Peyer's patch (tissue), 4 donors: ENCODE measurements around the gene ZNF432. TPM values are rescaled to one million over a fixed set of nuclear protein-coding genes. Genes with fewer than 3 reads are reported as not detected.

Source experiments
- DNase-seq, 3 donors: peaks; one replicate each; pipeline ENCODE4 v3.0.0-alpha.2; 2017 to 2019
- H3K27ac ChIP-seq, 4 donors: fragments of 200-600 bp; sonication (generic); one replicate each; pipeline ENCODE4 v1.5.1; 2016 to 2019
- H3K27me3 ChIP-seq, 2 donors: fragments of 200-600 bp; sonication (generic); one replicate each; pipeline ENCODE4 v1.5.1; 2019
- H3K36me3 ChIP-seq, 3 donors: fragments of 200-600 bp; sonication (generic); one replicate each; pipeline ENCODE4 v1.5.1; 2016 to 2019
- H3K4me1 ChIP-seq, 4 donors: fragments of 200-600 bp; sonication (generic); one replicate each; pipeline ENCODE4 v1.5.1; 2016 to 2019
- H3K4me3 ChIP-seq, 4 donors: fragments of 200-600 bp; sonication (generic); 1 replicate in 3 of 4; 2 replicates in 1 of 4; pipeline ENCODE4 v1.5.1; 2016 to 2019; ENCODE audit warnings: mild to moderate bottlenecking in 1 of 4
- H3K9me3 ChIP-seq, 4 donors: fragments of 200-600 bp; sonication (generic); one replicate each; pipeline ENCODE4 v1.5.1; 2016 to 2019; ENCODE audit warnings: mild to moderate bottlenecking in 1 of 4
- POLR2A ChIP-seq, 2 donors: fragments of 450-650 bp; IDR thresholded peaks; one replicate each; pipeline ENCODE4 v1.5.1; 2017; ENCODE audit warnings: antibody characterized with exemption in 2 of 2, mild to moderate bottlenecking in 2 of 2, moderate library complexity in 2 of 2
- total RNA-seq, 4 donors: library from RNA; depleted of rRNA; stranded (reverse); fragments of >200 nt; gene quantifications; one replicate each; pipeline ENCODE4 v1.1.0, GENCODE V29; 2016
- TF ChIP-seq, protein P1 (sequence below), 6 experiments: fragments of 450-650 bp in 4 of 6; fragments of 200-600 bp in 2 of 6; sonication (generic) in 1 of 6; IDR thresholded peaks; one replicate each; pipeline ENCODE4 v1.5.1; 2017 to 2019; ENCODE audit warnings: antibody characterized with exemption in 6 of 6, mild to moderate bottlenecking in 3 of 6, moderate library complexity in 1 of 6

Gene ZNF432
- total RNA-seq, 4 donors from 2014 or later: 5.8 to 19.0 (median 12.0) TPM

DNA sequence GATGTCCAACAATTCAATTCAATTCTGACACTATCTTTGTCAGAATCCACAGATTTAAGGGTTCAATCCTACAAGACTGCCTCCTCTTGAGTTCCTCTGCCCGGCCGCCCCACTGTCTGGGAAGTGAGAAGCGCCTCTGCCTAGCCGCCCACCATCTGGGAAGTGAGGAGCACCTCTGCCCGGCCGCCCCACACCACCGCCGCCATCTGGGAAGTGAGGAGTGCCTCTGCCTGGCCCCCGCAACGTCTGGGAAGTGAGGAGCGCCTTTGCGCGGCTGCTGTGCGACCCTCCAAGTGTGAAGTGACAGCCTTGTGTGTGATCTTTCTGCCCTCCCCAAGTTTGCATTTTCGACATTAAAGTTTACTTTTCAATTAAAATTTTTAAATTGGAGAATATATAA, 26.4 kb downstream of the ZNF432 start:
- TF ChIP-seq, protein P1, sequence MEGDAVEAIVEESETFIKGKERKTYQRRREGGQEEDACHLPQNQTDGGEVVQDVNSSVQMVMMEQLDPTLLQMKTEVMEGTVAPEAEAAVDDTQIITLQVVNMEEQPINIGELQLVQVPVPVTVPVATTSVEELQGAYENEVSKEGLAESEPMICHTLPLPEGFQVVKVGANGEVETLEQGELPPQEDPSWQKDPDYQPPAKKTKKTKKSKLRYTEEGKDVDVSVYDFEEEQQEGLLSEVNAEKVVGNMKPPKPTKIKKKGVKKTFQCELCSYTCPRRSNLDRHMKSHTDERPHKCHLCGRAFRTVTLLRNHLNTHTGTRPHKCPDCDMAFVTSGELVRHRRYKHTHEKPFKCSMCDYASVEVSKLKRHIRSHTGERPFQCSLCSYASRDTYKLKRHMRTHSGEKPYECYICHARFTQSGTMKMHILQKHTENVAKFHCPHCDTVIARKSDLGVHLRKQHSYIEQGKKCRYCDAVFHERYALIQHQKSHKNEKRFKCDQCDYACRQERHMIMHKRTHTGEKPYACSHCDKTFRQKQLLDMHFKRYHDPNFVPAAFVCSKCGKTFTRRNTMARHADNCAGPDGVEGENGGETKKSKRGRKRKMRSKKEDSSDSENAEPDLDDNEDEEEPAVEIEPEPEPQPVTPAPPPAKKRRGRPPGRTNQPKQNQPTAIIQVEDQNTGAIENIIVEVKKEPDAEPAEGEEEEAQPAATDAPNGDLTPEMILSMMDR (IDR thresholded peaks at IDR 0.05): no peak
- no peak for TF ChIP-seq POLR2A (IDR thresholded peaks at IDR 0.05)
- Histone ChIP-seq H3K27ac (no peak overlapping the region), H3K4me1 (peaks cover 0 to 2% (median 0%) of the 10 kb centered on the region in 4 donors), H3K9me3 (peaks cover 0 to 87% (median 28%) of the 10 kb centered on the region in 4 donors), H3K4me3 (no peak overlapping the region), H3K27me3 (no peaks in the 10 kb centered on the region), H3K36me3 (peaks cover 0 to 93% (median 9%) of the 10 kb centered on the region in 3 donors)
- no peak for DNase-seq

- DNase-seq: no peak
- no peak overlapping the region for H3K27ac ChIP-seq
- H3K36me3 ChIP-seq: peaks cover 8 to 100% (median 18%) of the 10 kb centered on the region in 3 donors
- no peaks in the 10 kb centered on the region for H3K4me1 ChIP-seq
- peaks cover 0 to 95% (median 29%) of the 10 kb centered on the region in 4 donors for H3K9me3 ChIP-seq
- TF ChIP-seq POLR2A (IDR thresholded peaks at IDR 0.05): no peak
- TF ChIP-seq, protein P1 (IDR thresholded peaks at IDR 0.05): no peak
- H3K4me3 ChIP-seq: no peak overlapping the region
- no peaks in the 10 kb centered on the region for H3K27me3 ChIP-seq
Measured at GRCh38 chr19:52020506-52020905, 28.1 kb downstream of the ZNF432 start.

DNA sequence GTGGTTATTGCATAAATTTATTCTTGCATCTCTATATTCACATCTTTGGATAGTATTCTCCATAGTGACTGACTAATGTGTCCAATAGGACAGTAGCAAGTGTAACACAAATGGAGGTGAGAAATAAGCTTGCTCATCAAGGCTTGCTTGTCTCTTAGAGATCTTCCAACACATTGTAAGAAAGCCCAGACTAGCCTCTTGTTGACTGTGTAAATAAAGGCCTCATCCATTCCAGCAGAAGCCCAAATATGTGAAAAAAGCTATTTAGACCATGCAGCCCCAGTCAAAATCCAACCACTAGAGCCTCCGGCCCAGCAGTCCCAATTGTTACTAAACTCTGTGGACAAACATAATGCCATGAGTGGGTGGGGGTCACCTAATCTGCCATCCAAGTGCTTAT, 38.0 kb downstream of the ZNF432 start:
- no peak for TF ChIP-seq POLR2A (IDR thresholded peaks at IDR 0.05)
- TF ChIP-seq, protein P1 (IDR thresholded peaks at IDR 0.05): no peak
- peaks cover 0 to 2% (median 0%) of the 10 kb centered on the region in 3 donors for H3K36me3 ChIP-seq
- peaks cover 0 to 25% (median 0%) of the 10 kb centered on the region in 4 donors for H3K9me3 ChIP-seq

DNA sequence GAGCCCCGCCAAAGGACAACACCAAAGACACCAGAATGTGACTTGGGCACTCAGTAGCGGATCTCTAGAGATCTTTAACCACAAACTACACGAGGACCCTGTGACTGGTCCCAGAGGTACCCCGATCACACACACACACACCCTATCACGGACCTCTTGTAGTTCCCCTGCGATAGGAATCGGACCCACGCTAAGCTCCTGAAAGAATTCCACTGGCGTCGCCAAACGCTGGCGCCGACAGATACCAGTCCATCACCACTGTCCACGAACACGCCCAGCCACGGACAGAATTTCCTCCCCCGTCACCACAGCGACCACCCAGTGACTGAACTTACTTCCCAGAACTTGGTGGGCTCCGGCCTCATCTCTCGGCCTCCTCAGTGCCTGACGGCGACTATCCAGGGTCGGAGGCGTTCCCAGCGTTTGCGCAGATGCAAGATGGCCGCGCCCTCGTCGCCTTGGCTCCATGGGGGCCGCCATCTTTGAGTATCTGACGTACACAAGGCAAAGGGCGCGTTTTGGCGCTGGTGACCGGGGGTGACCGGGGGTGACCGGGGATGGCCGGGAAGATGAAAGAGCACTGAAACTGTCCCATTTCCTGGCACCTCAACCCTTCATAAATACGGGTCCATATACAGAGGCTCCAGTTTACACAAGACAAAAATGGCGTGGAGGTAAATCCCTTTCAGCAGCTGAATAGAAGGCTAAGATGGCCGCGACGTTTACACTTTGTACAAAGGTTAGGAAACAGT, 40.7 kb downstream of the ZNF432 start, which contains the start of gene ZNF615:
Gene ZNF615 (minus strand): TSS at position 406 of the 752 bp plus-strand sequence. CDS start 4,500 bp downstream, outside the sequence.
- TF ChIP-seq, protein P1 (IDR thresholded peaks at IDR 0.05): no peak
- TF ChIP-seq POLR2A (IDR thresholded peaks at IDR 0.05): peak in 1 of 2 donors; percentile 31

More for the DNA sequence above, 38.0 kb downstream of the ZNF432 start:
- Histone ChIP-seq H3K27ac (no peak overlapping the region), H3K4me3 (no peak overlapping the region), H3K27me3 (no peaks in the 10 kb centered on the region), H3K4me1 (peaks cover 0 to 5% (median 2%) of the 10 kb centered on the region in 4 donors)
- DNase-seq: no peak

DNA sequence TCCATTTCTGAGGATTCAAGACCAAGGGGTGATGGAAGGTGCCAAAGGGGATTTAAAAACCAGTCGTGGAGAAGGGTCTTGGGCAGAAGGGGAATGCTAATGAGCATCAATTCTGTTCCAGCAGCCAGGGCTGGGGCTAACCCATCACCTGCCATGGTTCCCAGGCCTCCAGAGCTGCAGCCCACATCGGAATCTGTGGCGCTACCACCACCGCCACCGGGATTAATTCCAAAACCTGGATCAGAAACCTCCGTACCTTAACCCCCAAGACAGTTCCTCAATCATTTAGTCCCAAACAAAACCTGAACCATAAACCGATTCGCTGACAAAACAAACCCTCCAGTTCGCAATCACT, 41.2 kb downstream of the ZNF432 start:
- H3K4me1 ChIP-seq: peaks cover 0 to 5% (median 2%) of the 10 kb centered on the region in 4 donors
- peak overlapping the region; percentile 78 to 88 (median 85) for H3K27ac ChIP-seq
- peaks cover 0 to 23% (median 0%) of the 10 kb centered on the region in 3 donors for H3K36me3 ChIP-seq
- H3K27me3 ChIP-seq: no peaks in the 10 kb centered on the region
- H3K4me3 ChIP-seq: peak overlapping the region; percentile 57 to 96 (median 71)
- peaks cover 0 to 15% (median under 1%) of the 10 kb centered on the region in 4 donors for H3K9me3 ChIP-seq
- no peak for DNase-seq
- TF ChIP-seq, protein P1 (IDR thresholded peaks at IDR 0.05): no peak

More for the DNA sequence above, 40.7 kb downstream of the ZNF432 start, which contains the start of gene ZNF615:
- Histone ChIP-seq H3K9me3 (peaks cover 0 to 15% (median 0%) of the 10 kb centered on the region in 4 donors), H3K27ac (peak within 1 kb of the TSS; percentile 78 to 88 (median 85)), H3K4me1 (peaks cover 0 to 5% (median 2%) of the 10 kb centered on the region in 4 donors), H3K36me3 (peaks cover 0 to 17% (median 0%) of the 10 kb centered on the region in 3 donors), H3K4me3 (peak within 1 kb of the TSS; percentile 57 to 96 (median 71)), H3K27me3 (no peaks in the 10 kb centered on the region)
- peak; percentile 87 to 95 (median 90) for DNase-seq
